ENCODE data around the gene RSPH4A. TPM values are rescaled to one million over a fixed set of nuclear protein-coding genes. Genes with fewer than 3 reads are reported as not detected.

Gene RSPH4A
- total and polyA plus RNA-seq, 2 of the 8 experiments (the other 6 are each of a cell fraction or from before 2014, with no cell fraction given) = 0.38 to 0.52 TPM

- Histone ChIP-seq H3K79me1 (ENCODE audit: low read depth, low read length) (peaks cover 3% of the 10 kb centered on the region), H3K4me3 (ENCODE audit: extremely low read depth in 1 of 4, insufficient read depth in 2 of 4, low read depth in 3 of 4, low read length in 4 of 4) (peak within 1 kb of the TSS; percentile 81 to 93 (median 88)), H2BK15ac (ENCODE audit: low read length) (no peak within 1 kb of the TSS), H3K23me2 (ENCODE audit: low read depth, low read length) (peaks cover 9% of the 10 kb centered on the region), H3K56ac (replicated peaks; ENCODE audit: insufficient read length, low read depth, low read length) (peak within 1 kb of the TSS; percentile 77), H3K23ac (ENCODE audit: insufficient read length) (no peak within 1 kb of the TSS), H2AK5ac (ENCODE audit: low read depth, low read length) (no peak within 1 kb of the TSS), H3K27me3 (replicated peaks in 1 of 4; ENCODE audit: control insufficient read depth in 3 of 4, extremely low read depth in 1 of 4, insufficient read depth in 3 of 4, low read length in 3 of 4) (no peaks in the 10 kb centered on the region), H3K36me3 (ENCODE audit: control insufficient read depth in 2 of 4, insufficient read depth in 4 of 4, low read length in 3 of 4) (peaks cover 0 to 8% (median 0%) of the 10 kb centered on the region in 4 experiments; a peak in 2 of 8 replicates), H3K4me1 (replicated peaks in 1 of 4; ENCODE audit: control insufficient read depth in 3 of 4, insufficient read depth in 4 of 4, low read length in 3 of 4) (peaks cover 0 to 2% (median 0%) of the 10 kb centered on the region in 4 experiments; a peak in 1 of 7 replicates), H4K20me1 (replicated peaks in 1 of 2; ENCODE audit: control insufficient read depth in 1 of 2, insufficient read depth in 2 of 2, low read length in 2 of 2) (no peaks in the 10 kb centered on the region), H2BK5ac (ENCODE audit: low read depth, low read length) (peak within 1 kb of the TSS; percentile 92), H3K9ac (replicated peaks in 1 of 4; ENCODE audit: extremely low read depth in 1 of 4, low read depth in 3 of 4, low read length in 3 of 4) (peak within 1 kb of the TSS; percentile 73 to 91 (median 88)), H2BK20ac (ENCODE audit: low read length) (no peak within 1 kb of the TSS), H2BK12ac (ENCODE audit: low read depth, low read length) (peak within 1 kb of the TSS; percentile 44; the same call in 1 of the 2 replicates), H3K9me3 (ENCODE audit: insufficient read depth in 2 of 2, low read depth in 1 of 2, low read length in 1 of 2) (no peaks in the 10 kb centered on the region), H4K8ac (ENCODE audit: extremely low read depth, insufficient read depth, low read length) (peak within 1 kb of the TSS; percentile 96), H3K14ac (ENCODE audit: insufficient read length) (no peak within 1 kb of the TSS), H3K79me2 (ENCODE audit: control insufficient read depth in 1 of 2, insufficient read depth in 2 of 2, low read length in 2 of 2) (peaks cover 9 to 40% of the 10 kb centered on the region in 2 experiments), H4K5ac (ENCODE audit: insufficient read length, low read depth, low read length) (peak within 1 kb of the TSS; percentile 91), H3K4ac (replicated peaks; ENCODE audit: insufficient read length, low read depth, low read length) (peak within 1 kb of the TSS; percentile 54), H4K91ac (replicated peaks; ENCODE audit: insufficient read length, low read length) (peak within 1 kb of the TSS; percentile 12), H3K4me2 (ENCODE audit: insufficient read depth in 1 of 2, low read depth in 2 of 2, low read length in 2 of 2) (peak within 1 kb of the TSS; percentile 74 to 88), H2AFZ (ENCODE audit: low read length) (peak within 1 kb of the TSS; percentile 98), H2BK120ac (replicated peaks; ENCODE audit: low read depth, low read length) (no peak within 1 kb of the TSS), H3K18ac (ENCODE audit: extremely low read depth, low read length) (peak within 1 kb of the TSS; percentile 99), H3K27ac (ENCODE audit: low read depth, low read length) (peak within 1 kb of the TSS; percentile 91)
- peak; percentile 67 to 89 for DNase-seq (ENCODE audit: low read depth in 1 of 2, low spot score in 2 of 2)
- POLR2A ChIA-PET (ENCODE audit: partially characterized antibody) = interaction anchor here (0.6 to 2.6 kb wide), 9 partner anchors 8 to 400 kb away, joined by 3 to 10 read pairs (median 3); partner anchors contain the start of genes RSPH4A, RWDD1 and ZUP1
- 1% methylated on average over 62 of the region's 69 CpGs; no CpG with 5 or more reads in 1 of the 2 experiments for WGBS, 2 experiments (ENCODE audit: extremely low coverage in 1 of 2, insufficient coverage in 1 of 2, insufficient read length in 1 of 2, insufficient replicate concordance in 2 of 2, low coverage in 1 of 2, low lambda C conversion rate in 2 of 2, missing lambda C conversion rate in 1 of 2)
- CTCF ChIA-PET (ENCODE audit: partially characterized antibody) = interaction anchor here (1.5 to 1.8 kb wide), 3 partner anchors 11 to 47 kb away, joined by 3 to 4 read pairs (median 4); partner anchors contain the start of gene ZUP1
- FAIRE-seq = no peak
- peak; percentile 86 for TF ChIP-seq CREB1 (IDR thresholded peaks at IDR 0.05)
- TF ChIP-seq BACH1 (IDR thresholded peaks at IDR 0.05; ENCODE audit: low read length) = no peak
- no peak for TF ChIP-seq CHD1 (IDR thresholded peaks at IDR 0.05; ENCODE audit: low read depth, low read length)
- peak; percentile 89 for TF ChIP-seq ASH2L (IDR thresholded peaks at IDR 0.05; ENCODE audit: low read length)
- TF ChIP-seq RBBP5 (IDR thresholded peaks at IDR 0.05; ENCODE audit: borderline replicate concordance, low read depth, low read length) = peak; percentile 89; the same call in 1 of the 2 replicates
- TF ChIP-seq SAP30 (IDR thresholded peaks at IDR 0.05; ENCODE audit: insufficient read depth, insufficient replicate concordance, low read length) = peak; percentile 64
- TF ChIP-seq PHF8 (conservative IDR thresholded peaks at IDR 0.05; ENCODE audit: low read depth, low read length) = peak; percentile 85
- TF ChIP-seq SP1 (IDR thresholded peaks at IDR 0.05; ENCODE audit: low read depth, low read length) = no peak
- TF ChIP-seq TEAD4 (IDR thresholded peaks at IDR 0.05; ENCODE audit: low read depth, low read length) = no peak
Measured at GRCh38 chr6:116680880-116681672, 64.8 kb downstream of the RSPH4A start, which contains the start of gene KPNA5. Gene KPNA5, plus strand, starts transcription at chr6:116681211. Its CDS starts 124 bp downstream, at chr6:116681335.

Measured in H1 (cell line).